A549 treated with CpdA at 1 μM for 4 hours (cell line): ENCODE measurements around the gene EFCAB9. TPM values are rescaled to one million over a fixed set of nuclear protein-coding genes. Genes with fewer than 3 reads are reported as not detected.

ENCODE experiments used
- total RNA-seq: library from RNA; stranded (reverse); fragments of 200-300 nt; extraction: Qiagen RNA extraction; gene quantifications from 5 replicates; pipeline ENCODE4 v1.2.3, GENCODE V29; 2022; ENCODE audit warnings: low read depth

Gene EFCAB9
- total RNA-seq, result not detected in 5 replicates

GRCh38 chr5:172193872-172194271, at the start of gene EFCAB9:
Gene EFCAB9 (plus strand): TSS chr5:172194172. CDS start chr5:172194173, 1 bp downstream.

GRCh38 chr5:172188033-172188892, 5.7 kb upstream of the EFCAB9 start, which contains the start of gene STK10:
Gene STK10 (minus strand): TSS chr5:172188224. CDS start chr5:172188042, 182 bp downstream.

Other genes with a start within 250 kb of the EFCAB9 start
- gene FBXW11, start 187.5 kb upstream of the EFCAB9 start, total RNA-seq, result 33.8 to 44.9 TPM (median 40.4 TPM) in 5 replicates
- gene STK10, start 5.9 kb upstream of the EFCAB9 start, total RNA-seq, result 20.6 to 26.0 TPM (median 22.0 TPM) in 5 replicates
- gene UBTD2, start 89.6 kb downstream of the EFCAB9 start, total RNA-seq, result 13.3 to 15.3 TPM (median 13.9 TPM) in 5 replicates